ENCODE data around the gene MYBPC3.
A peak's percentile ranks its signal among the peaks of the same experiment; 100 is the strongest.

MYBPC3 gene

DNA sequence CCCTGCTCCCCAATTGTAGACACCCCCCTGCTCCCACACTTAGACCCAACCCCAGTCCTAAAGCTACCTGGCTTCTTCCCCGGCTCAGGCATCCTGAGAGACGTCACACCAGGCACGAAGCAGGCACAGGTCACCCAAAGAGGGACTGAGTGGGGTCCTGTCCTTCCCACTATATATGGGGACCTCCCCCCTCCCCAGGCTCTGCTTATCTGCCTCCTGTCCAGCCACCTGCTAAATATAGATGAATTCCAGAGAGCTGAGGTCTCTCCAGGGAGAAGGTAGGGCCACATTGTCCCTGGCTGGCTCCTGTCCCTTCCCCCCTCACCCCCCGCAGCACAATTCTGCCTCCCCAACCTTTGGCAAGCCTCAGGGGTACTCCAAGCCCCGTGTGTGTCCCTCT lies at the start of gene MYBPC3:
Gene MYBPC3 (minus strand): TSS at position 147 of the 400 bp plus-strand sequence. CDS start 55 bp downstream, at position 92.
- DNase-seq (ENCODE audit: low spot score), result no peak
- in situ Hi-C loops (cut with MboI; ENCODE audit: low pct_unique_long_range_greater_than_20kb, low sequenced_read_pairs, unreplicated experiment), result no loop called here
- TF ChIP-seq, protein P1, sequence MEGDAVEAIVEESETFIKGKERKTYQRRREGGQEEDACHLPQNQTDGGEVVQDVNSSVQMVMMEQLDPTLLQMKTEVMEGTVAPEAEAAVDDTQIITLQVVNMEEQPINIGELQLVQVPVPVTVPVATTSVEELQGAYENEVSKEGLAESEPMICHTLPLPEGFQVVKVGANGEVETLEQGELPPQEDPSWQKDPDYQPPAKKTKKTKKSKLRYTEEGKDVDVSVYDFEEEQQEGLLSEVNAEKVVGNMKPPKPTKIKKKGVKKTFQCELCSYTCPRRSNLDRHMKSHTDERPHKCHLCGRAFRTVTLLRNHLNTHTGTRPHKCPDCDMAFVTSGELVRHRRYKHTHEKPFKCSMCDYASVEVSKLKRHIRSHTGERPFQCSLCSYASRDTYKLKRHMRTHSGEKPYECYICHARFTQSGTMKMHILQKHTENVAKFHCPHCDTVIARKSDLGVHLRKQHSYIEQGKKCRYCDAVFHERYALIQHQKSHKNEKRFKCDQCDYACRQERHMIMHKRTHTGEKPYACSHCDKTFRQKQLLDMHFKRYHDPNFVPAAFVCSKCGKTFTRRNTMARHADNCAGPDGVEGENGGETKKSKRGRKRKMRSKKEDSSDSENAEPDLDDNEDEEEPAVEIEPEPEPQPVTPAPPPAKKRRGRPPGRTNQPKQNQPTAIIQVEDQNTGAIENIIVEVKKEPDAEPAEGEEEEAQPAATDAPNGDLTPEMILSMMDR (IDR thresholded peaks at IDR 0.05; ENCODE audit: extremely low read depth, insufficient read depth, missing control alignments), result no peak

DNA sequence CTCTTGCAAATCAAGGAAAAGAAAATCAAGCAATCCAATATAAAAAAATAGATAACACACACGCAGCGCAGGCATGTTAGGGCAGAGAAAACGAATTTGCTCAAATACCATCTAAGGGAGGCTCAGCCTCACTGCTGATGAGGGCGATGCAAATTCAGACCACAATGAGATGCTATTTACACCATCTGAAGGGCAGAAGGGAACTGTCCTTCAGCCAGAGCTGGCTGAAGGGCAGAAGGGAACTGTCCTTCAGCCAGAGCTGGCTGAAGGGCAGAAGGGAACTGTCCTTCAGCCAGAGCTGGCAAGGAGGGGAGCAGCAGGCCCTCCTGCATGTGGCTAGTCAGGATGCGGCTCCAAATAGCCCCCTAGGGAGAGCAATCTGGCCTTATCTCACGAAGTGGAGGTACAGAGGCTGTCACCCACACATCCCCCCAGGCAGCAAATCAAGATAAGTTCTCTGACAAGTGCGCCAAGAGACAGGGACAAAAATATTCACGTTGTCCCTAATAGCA lies 48.3 kb upstream of the MYBPC3 start:
- DNase-seq (ENCODE audit: low spot score), result peak; percentile 66
- in situ Hi-C loops (cut with MboI; ENCODE audit: low pct_unique_long_range_greater_than_20kb, low sequenced_read_pairs, unreplicated experiment), result loop anchor here (25.0 kb wide), 1 partner anchor 711 kb away; no protein-coding TSS in a partner anchor

DNA sequence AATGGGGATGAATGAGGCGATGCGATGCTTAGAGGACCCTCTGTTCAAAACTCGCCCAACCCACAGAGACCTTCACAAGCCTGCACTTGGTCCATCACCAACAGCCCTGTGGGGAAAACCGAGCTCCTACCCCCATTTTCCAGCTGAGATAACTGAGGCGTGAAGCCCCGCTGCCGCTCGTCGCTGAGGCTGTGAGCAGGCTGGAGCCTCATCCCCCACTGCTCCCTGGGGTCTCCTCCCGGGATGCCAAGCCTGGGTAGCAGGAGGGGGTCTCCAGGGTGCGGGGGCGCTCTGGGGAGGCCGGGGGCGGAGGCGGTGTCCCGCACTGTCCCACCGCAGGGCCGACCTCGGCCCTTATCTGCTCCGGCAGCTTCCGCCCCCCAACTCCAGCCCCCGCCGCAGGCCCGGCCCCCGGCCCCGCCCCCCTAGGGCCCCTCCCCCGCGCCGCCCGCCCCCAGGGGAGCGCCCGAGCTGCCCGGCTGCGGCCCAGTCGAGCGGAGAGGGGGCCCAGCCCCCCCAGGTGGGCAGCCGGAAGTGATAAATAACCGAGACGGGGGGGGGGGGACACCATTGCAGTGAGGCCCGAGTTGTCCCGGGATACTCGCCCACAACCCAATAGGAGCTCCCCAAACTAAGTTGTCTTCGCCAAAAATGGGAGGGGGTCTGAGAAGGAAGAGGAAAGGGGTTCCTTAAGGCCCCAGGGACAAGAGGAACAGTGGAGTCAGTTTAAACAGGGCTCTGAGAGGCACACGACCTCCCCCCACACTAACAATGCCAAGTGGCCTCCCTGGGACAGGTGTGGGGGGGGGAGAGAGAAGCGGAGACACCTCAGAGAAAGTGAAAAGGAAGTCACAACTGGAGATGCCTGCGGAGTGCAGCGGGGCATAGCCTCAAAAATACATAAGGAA lies 47.6 kb upstream of the MYBPC3 start:
- in situ Hi-C loops (cut with MboI; ENCODE audit: low pct_unique_long_range_greater_than_20kb, low sequenced_read_pairs, unreplicated experiment), result loop anchor here (25.0 kb wide), 1 partner anchor 712 kb away; no protein-coding TSS in a partner anchor
- TF ChIP-seq, protein P1 (IDR thresholded peaks at IDR 0.05; ENCODE audit: extremely low read depth, insufficient read depth, missing control alignments), result no peak
- peak; percentile 81 for DNase-seq (ENCODE audit: low spot score)

More for the DNA sequence above, 48.3 kb upstream of the MYBPC3 start:
- TF ChIP-seq, protein P1 (IDR thresholded peaks at IDR 0.05; ENCODE audit: extremely low read depth, insufficient read depth, missing control alignments), result no peak

DNA sequence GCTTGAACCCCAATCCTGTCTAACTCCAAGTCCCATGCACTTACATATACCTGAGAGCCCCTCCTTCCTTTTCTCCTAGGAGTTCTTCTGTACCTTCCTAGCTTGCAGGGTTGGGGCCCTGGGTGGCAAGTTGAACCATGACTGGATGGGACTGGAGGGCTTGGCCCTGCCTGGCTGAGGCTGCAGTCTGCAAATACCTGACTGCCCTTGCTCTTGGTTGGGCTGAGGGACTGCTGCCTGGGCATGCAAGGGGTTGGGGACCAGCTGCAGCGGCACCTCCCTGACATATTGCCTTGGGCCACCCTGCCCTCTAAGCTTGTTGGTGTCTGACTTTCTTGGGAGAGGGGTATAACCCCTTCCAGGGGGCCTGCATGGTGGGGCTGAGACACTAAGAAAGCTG lies 46.0 kb upstream of the MYBPC3 start:
- no peak for DNase-seq (ENCODE audit: low spot score)
- in situ Hi-C loops (cut with MboI; ENCODE audit: low pct_unique_long_range_greater_than_20kb, low sequenced_read_pairs, unreplicated experiment), result no loop called here
- TF ChIP-seq, protein P1 (IDR thresholded peaks at IDR 0.05; ENCODE audit: extremely low read depth, insufficient read depth, missing control alignments), result no peak

DNA sequence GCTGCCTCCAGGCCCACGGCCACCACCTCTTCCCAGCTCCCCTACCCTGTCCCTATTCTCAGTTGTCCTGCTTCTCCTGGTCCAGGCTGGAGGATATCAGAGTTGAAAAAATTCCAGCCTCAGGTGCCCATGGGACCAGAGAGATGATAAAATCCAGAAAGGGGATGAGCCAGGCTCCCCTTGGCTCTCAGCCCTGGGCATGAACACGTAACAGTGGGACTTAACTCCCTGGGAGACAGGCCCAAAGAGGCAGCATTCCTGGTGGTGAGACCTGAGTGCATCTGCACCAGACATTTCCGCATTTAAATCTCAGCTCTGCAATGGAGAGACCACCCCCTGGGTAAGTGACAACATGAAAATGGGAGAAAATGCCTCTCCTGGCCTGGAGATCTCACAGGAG lies 45.5 kb upstream of the MYBPC3 start:
- DNase-seq (ENCODE audit: low spot score), result no peak
- TF ChIP-seq, protein P1 (IDR thresholded peaks at IDR 0.05; ENCODE audit: extremely low read depth, insufficient read depth, missing control alignments), result no peak
- in situ Hi-C loops (cut with MboI; ENCODE audit: low pct_unique_long_range_greater_than_20kb, low sequenced_read_pairs, unreplicated experiment), result no loop called here

DNA sequence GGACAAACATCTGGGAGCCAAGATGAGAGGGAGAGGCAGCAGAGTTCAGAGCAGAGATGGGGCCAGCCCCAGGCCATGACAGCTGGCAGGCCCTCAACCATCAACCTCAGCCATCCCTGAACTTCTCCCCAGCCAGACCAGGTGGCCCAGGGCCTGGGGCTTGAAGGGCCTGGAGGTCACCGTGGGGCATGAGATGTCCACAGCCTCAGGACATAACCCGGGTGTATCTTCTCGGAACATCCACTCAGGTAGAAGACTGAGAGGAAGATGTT lies 43.5 kb upstream of the MYBPC3 start:
- TF ChIP-seq, protein P1 (IDR thresholded peaks at IDR 0.05; ENCODE audit: extremely low read depth, insufficient read depth, missing control alignments), result no peak
- no peak for DNase-seq (ENCODE audit: low spot score)
- in situ Hi-C loops (cut with MboI; ENCODE audit: low pct_unique_long_range_greater_than_20kb, low sequenced_read_pairs, unreplicated experiment), result no loop called here
